TTC549 (cell line): ENCODE measurements around the gene BRINP3.

Experiments used
- FAIRE-seq: peaks from 2 replicates; lab custom pipeline; 2012; peaks lifted over from hg19 to GRCh38; lab: Jason Lieb, UNC

Gene BRINP3

GRCh38 chr1:190452272-190452848 lies 25.3 kb downstream of the BRINP3 start:
- no peak for FAIRE-seq

- no peak for FAIRE-seq
These were observed 33.2 kb downstream of the BRINP3 start for GRCh38 chr1:190444464-190444863.

- FAIRE-seq: no peak
These were observed 38.2 kb downstream of the BRINP3 start for GRCh38 chr1:190439447-190439846.

GRCh38 chr1:190436615-190437014 lies 41.0 kb downstream of the BRINP3 start:
- FAIRE-seq: peak; percentile 98

- no peak for FAIRE-seq
These were observed 47.7 kb downstream of the BRINP3 start for GRCh38 chr1:190429932-190430331.

- peak; percentile 29 for FAIRE-seq
These were observed 48.5 kb downstream of the BRINP3 start for GRCh38 chr1:190429141-190429540.

- peak; percentile 26 for FAIRE-seq
These were observed 61.4 kb downstream of the BRINP3 start for GRCh38 chr1:190416239-190416638.

- peak; percentile 3 for FAIRE-seq
These were observed 64.5 kb downstream of the BRINP3 start for GRCh38 chr1:190413142-190413541.

- FAIRE-seq: no peak
These were observed 74.3 kb downstream of the BRINP3 start for GRCh38 chr1:190403402-190403801.

GRCh38 chr1:190399233-190399632 lies 78.4 kb downstream of the BRINP3 start:
- no peak for FAIRE-seq

GRCh38 chr1:190391582-190391981 lies 86.1 kb downstream of the BRINP3 start:
- no peak for FAIRE-seq

GRCh38 chr1:190377991-190378390 lies 99.7 kb downstream of the BRINP3 start:
- FAIRE-seq: no peak

GRCh38 chr1:190377294-190377693 lies 100.4 kb downstream of the BRINP3 start:
- FAIRE-seq: no peak

- FAIRE-seq: no peak
These were observed 101.6 kb downstream of the BRINP3 start for GRCh38 chr1:190376044-190376443.

- peak; percentile 93 for FAIRE-seq
These were observed 103.8 kb downstream of the BRINP3 start for GRCh38 chr1:190373705-190374336.

GRCh38 chr1:190367200-190367599 lies 110.5 kb downstream of the BRINP3 start:
- FAIRE-seq: no peak

GRCh38 chr1:190365283-190365682 lies 112.4 kb downstream of the BRINP3 start:
- FAIRE-seq: peak; percentile 100

- FAIRE-seq: peak; percentile 15
These were observed 124.0 kb downstream of the BRINP3 start for GRCh38 chr1:190353538-190354101.

- FAIRE-seq: peak; percentile 50
These were observed 133.2 kb downstream of the BRINP3 start for GRCh38 chr1:190344454-190344853.

- FAIRE-seq: no peak
These were observed 138.8 kb downstream of the BRINP3 start for GRCh38 chr1:190338829-190339228.

- peak; percentile 3 for FAIRE-seq
These were observed 148.8 kb downstream of the BRINP3 start for GRCh38 chr1:190328871-190329270.

- FAIRE-seq: no peak
These were observed 149.3 kb downstream of the BRINP3 start for GRCh38 chr1:190328361-190328760.

- peak; percentile 55 for FAIRE-seq
These were observed 150.4 kb downstream of the BRINP3 start for GRCh38 chr1:190327271-190327670.

- peak; percentile 66 for FAIRE-seq
These were observed 154.1 kb downstream of the BRINP3 start for GRCh38 chr1:190323530-190323929.
